Fibroblast of pulmonary artery (primary cell): Measurements from ENCODE around the gene ANXA1.

Experiments used
- DNase-seq: peaks from one replicate; pipeline ENCODE4 v3.0.0-alpha.2; 2010; ENCODE audit warnings: low read depth
- H3K4me3 ChIP-seq: replicated peaks from 2 replicates; pipeline ENCODE4 v1.5.1; 2011; ENCODE audit warnings: low read depth, mild to moderate bottlenecking, control low read depth, low read length, moderate library complexity
- TF ChIP-seq, protein P1 (sequence below): IDR thresholded peaks from 2 replicates; pipeline ENCODE4 v1.5.1; 2011; ENCODE audit warnings: mild to moderate bottlenecking, control low read depth, low read length, inconsistent platforms; ENCODE audit errors: missing control alignments

Gene ANXA1

DNA sequence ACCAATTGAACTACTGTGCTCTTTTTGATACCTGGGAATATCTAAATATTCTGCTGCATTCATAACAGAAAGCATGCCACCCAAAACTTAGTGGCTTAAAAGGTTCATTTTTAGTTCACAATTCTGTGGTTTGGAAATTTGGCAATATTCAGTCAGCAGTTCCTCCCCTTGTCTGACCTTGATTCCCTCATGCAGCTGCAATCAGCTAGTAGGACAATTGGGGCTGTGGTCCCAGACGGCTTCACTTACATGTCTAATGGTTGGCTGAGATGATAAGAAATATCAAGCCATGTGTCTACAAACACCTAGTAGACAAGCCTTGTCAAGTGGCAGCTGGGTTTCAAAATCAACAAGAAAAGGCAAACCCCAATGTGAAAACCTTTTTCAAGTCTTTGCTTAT, 51.3 kb downstream of the ANXA1 start:
- H3K4me3 ChIP-seq = no peak overlapping the region
- TF ChIP-seq, protein P1, sequence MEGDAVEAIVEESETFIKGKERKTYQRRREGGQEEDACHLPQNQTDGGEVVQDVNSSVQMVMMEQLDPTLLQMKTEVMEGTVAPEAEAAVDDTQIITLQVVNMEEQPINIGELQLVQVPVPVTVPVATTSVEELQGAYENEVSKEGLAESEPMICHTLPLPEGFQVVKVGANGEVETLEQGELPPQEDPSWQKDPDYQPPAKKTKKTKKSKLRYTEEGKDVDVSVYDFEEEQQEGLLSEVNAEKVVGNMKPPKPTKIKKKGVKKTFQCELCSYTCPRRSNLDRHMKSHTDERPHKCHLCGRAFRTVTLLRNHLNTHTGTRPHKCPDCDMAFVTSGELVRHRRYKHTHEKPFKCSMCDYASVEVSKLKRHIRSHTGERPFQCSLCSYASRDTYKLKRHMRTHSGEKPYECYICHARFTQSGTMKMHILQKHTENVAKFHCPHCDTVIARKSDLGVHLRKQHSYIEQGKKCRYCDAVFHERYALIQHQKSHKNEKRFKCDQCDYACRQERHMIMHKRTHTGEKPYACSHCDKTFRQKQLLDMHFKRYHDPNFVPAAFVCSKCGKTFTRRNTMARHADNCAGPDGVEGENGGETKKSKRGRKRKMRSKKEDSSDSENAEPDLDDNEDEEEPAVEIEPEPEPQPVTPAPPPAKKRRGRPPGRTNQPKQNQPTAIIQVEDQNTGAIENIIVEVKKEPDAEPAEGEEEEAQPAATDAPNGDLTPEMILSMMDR = no peak
- no peak for DNase-seq

DNA sequence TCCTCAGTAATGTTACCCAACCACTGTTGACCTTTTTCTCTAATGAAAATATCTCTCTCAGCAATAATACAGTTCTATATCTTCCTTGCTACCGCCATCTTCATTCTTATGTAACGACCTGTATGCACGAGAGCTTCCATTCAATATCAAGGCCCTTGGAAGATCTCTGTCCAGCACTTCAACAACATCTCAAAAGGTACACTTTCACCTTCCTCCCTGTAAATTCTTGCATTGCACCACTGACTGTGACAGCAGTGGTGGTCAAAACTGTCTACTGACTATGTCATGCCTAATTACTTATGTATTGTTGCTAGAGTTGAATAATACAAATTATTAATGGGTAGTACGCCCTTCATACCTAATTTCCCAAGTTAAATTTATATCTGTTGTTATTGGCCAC, 53.3 kb downstream of the ANXA1 start:
- DNase-seq = no peak
- no peak overlapping the region for H3K4me3 ChIP-seq
- TF ChIP-seq, protein P1 = no peak

DNA sequence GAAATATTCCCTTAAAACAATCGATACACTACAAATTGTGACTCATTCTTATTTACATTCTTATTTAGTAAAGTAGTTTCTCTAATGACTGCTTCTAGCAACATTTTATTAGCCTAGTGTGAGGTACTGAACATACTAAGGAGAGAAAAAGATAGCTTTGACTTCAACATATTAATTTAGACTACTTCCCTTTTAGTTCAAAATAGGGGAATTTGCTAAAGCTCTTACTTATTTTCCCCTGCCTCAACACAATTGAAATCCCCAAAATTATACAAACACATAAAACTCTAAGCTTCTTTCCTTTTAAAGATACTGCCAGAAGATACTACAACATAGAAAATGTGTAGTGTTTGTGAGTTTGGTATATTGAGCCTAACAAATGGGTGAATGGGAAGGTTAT, 55.2 kb downstream of the ANXA1 start:
- TF ChIP-seq, protein P1 = no peak
- no peak for DNase-seq
- H3K4me3 ChIP-seq = no peak overlapping the region

DNA sequence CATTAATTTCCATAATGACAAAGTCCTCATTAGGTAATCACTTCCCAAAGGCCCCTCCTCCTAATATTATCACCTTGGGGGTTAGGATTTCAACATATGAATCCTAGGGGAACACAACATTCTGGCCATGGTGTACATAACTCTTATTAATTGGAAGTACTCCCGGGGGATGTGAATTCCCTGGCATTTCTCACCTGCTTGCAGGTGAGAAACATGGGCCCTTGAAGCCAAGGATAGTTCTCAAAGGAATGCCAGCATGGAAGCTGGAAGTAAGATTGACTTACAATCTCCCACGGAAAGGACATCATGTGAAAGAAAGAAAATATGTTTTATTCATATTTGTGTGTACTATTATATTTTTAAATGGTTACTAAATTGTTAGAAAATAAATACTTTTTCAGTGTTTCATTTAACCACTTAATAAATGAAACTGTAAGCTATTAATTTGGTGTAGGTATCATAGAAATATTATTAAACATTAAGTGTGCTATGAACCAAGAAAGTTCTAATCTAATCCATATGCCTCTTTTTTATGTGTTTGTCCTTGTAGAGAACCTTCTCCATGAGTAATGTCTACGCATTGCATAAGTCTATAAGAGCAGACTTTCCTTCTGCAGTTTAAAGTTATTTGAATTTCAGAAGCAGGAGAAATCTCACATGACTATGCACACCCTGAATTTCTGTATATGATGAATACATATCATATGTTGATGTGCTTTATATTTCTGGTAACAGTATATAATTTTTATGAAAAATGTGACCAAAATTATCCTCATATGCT, 59.4 kb downstream of the ANXA1 start:
- H3K4me3 ChIP-seq = no peak overlapping the region
- TF ChIP-seq, protein P1 = no peak
- DNase-seq = no peak

DNA sequence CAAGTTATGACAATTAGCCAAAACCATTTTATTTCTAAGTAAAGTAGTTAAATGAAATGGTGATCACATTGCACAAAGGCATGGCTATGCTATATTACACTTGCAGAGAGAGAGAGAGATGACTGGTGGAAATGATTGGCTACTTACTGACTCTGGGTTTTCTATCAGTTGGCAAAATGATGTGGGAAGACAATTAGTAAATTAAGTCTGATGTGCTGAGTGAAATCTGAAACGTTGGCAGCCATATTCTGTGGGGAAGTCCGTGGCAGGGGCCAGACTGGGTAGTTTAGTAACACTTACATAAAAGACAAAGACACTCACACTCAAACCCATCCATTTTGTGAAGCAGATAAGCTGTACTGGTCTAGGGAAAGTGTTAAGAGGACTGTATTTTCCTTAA, 61.6 kb downstream of the ANXA1 start:
- TF ChIP-seq, protein P1 = no peak
- DNase-seq = no peak
- H3K4me3 ChIP-seq = no peak overlapping the region

DNA sequence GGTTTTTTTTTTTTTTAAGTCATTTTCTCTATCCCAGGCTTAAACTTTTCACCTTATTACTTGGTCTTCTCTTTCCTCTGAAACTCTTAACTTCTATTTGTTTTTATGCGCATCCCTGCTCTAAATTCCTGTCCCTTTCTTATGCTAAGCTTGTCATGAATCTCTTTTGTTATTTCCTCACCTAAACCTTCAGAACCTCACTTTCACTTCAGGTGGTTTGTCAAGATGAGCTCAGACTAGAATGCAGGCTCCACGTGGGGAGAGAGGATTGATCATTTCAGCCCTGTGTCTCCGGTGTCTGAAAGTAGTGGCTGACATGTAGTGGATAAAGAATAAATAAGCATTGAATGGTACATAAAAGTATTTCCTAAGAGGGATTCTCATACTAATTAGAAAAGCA, 63.6 kb downstream of the ANXA1 start:
- TF ChIP-seq, protein P1 = no peak
- no peak overlapping the region for H3K4me3 ChIP-seq

DNA sequence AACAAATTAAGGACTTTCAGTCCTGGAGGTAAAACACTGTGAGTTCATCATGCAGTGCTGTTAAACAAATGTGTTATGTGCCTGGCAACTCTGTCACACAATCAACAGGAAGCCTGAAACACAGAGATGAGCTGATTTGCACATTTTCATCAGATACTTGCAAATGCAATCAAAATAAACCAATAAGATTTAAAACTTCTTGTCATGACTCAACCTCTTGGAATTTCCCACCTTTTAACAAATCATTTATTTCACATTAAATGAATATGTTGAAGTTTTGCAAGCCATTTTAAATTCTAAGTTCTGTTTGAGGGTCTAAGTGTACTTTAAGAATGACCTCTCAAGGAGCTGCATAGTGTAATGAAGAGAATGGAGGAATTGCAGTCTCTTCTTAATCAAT, 64.4 kb downstream of the ANXA1 start:
- no peak for DNase-seq
- no peak overlapping the region for H3K4me3 ChIP-seq
- TF ChIP-seq, protein P1 = no peak

More for the DNA sequence above, 63.6 kb downstream of the ANXA1 start:
- no peak for DNase-seq
